ENCODE data around the gene LRP8. TPM values are rescaled to one million over a fixed set of nuclear protein-coding genes. Genes with fewer than 3 reads are reported as not detected.

The LRP8 gene
- total RNA-seq = 10 to 100 TPM in 1 of 3 donors, 1 to 10 TPM in 2; 1.6 to 14.7 (median 6.3) TPM

DNA sequence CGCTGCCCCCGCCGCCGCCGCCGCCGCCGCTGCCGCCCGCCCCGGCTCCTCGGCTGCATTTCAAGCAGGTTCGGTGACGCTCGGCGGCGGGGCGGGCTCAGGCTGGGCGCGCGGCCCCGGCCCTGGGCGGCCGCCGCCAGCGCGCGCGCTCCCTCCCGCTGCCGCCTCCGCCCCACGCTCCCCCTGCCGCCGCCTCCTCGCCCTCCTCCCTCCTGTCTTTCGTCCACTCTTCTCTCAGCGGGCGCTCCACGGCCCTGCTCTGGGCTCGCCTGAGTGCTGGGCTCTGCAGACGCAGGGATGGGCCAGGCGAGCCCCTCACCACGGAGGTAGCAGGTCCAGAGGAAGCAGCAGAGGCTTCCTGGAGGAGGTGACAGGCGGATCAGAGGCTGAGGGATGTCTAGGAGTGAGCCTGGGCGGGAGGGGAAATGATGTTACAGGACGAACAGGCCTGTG lies at the start of gene LRP8:
Gene LRP8, minus strand, starts transcription at position 62 of the 453 bp plus-strand sequence. CDS start 158 bp downstream, outside the sequence.
- peak within 1 kb of the TSS; percentile 65 to 92 (median 68) for H3K4me3 ChIP-seq
- H3K27me3 ChIP-seq = no peaks in the 10 kb centered on the region
- DNase-seq (ENCODE audit: low spot score in 2 of 2) = no peak
- peak within 1 kb of the TSS in 1 of 2 donors; percentile 3 for H3K27ac ChIP-seq
- peaks cover 0 to 10% of the 10 kb centered on the region in 2 donors for H3K4me1 ChIP-seq
- H3K36me3 ChIP-seq = no peaks in the 10 kb centered on the region
- intact Hi-C loops (cut with DNase I; ENCODE audit: low total_unique reads) = no loop called here
- no peak for TF ChIP-seq POLR2A (IDR thresholded peaks at IDR 0.05)
- TF ChIP-seq CTCF (IDR thresholded peaks at IDR 0.05) = no peak
- TF ChIP-seq POLR2AphosphoS5 (IDR thresholded peaks at IDR 0.05) = no peak
- H3K9me3 ChIP-seq = no peaks in the 10 kb centered on the region

DNA sequence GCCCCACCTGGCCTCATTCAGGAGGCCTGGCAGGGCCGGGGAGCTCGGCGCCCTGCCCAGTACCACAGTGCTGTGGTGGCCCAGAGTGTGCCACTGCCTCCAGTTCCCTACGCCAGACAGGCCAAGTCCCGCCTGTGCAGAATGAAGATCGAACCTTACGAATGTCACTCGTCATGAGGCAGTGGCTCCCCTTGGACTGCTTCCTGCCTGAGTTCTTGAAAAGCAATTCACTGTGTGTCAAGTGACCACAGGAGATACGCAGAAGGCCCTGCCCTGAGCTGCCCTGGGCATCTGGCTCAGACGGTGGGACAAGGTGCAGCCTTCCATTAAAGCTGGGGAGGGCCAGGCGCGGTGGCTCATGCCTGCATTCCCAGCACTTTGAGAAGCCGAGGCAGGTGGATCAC lies 49.6 kb upstream of the LRP8 start:
- peak in 1 of 2 donors; percentile 31 for DNase-seq (ENCODE audit: low spot score in 2 of 2)
- intact Hi-C loops (cut with DNase I; ENCODE audit: low total_unique reads) = no loop called here

DNA sequence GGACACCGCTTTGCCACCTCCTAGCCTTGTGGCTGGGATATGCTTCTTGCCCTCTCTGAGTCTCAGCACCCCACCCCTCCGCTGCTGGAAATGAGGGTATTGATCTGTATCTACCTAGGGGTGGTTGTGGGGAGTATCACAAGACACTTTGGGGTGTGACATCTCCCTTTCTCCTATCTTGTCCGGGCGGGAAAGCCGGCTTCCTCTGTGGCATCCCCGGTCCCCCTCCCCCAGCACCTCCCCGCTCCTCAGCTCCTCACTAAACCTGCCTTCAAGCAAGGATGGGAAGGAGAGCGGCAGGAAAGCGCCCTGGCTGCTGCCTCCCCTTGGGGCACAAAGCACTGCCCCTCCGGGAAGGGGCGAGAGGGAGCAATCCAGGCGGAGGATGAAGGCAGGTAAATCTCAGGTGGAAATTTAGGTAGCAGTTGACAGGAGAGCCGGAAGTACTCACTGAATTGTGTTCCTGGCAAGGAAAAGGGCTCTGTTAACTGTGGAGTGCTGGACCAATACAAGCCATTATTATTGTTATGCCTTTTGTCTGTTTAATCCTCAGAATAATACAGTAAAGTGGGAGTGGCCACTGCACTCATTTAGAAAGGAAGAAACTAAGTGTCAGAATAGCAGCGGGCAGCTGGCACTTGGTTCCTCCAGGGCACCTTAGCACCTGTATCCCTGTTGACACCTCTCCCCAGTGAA lies 49.0 kb upstream of the LRP8 start:
- Histone ChIP-seq H3K4me1 (no peaks in the 10 kb centered on the region), H3K4me3 (no peak overlapping the region), H3K27ac (no peak overlapping the region), H3K27me3 (no peaks in the 10 kb centered on the region), H3K36me3 (no peaks in the 10 kb centered on the region), H3K9me3 (no peaks in the 10 kb centered on the region)
- intact Hi-C loops (cut with DNase I; ENCODE audit: low total_unique reads) = no loop called here
- no peak for TF ChIP-seq POLR2AphosphoS5 (IDR thresholded peaks at IDR 0.05)
- no peak for TF ChIP-seq POLR2A (IDR thresholded peaks at IDR 0.05)
- no peak for TF ChIP-seq CTCF (IDR thresholded peaks at IDR 0.05)
- no peak for DNase-seq (ENCODE audit: low spot score in 2 of 2)

More for the DNA sequence above, 49.6 kb upstream of the LRP8 start:
- TF ChIP-seq CTCF (IDR thresholded peaks at IDR 0.05) (no peak), POLR2A (IDR thresholded peaks at IDR 0.05) (no peak), POLR2AphosphoS5 (IDR thresholded peaks at IDR 0.05) (no peak)
- Histone ChIP-seq H3K4me3 (no peak overlapping the region), H3K4me1 (no peaks in the 10 kb centered on the region), H3K36me3 (no peaks in the 10 kb centered on the region), H3K27me3 (no peaks in the 10 kb centered on the region), H3K9me3 (no peaks in the 10 kb centered on the region), H3K27ac (no peak overlapping the region)

DNA sequence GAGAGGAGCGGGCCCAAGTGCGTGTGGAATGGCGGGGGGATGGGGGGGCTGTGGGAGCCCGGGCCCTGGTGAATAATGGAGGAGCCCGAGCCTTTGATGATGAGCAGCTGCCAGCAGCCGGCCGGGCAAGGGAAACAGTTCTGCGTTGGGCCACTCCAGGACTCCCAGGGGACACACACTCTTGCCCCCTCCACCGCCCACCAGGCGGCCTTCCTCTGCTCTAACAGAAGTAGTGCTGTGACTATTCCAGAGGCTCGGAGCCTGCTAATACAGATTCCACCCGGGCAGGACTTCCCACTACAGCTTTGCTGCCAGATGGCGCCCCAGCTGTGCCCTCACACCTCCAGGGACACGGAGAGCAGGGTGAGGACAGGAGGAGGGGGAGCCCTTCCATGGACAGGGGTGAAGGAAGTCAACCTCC lies 48.2 kb upstream of the LRP8 start:
- Histone ChIP-seq H3K27ac (no peak overlapping the region), H3K9me3 (no peaks in the 10 kb centered on the region), H3K36me3 (no peaks in the 10 kb centered on the region), H3K27me3 (no peaks in the 10 kb centered on the region), H3K4me1 (no peaks in the 10 kb centered on the region), H3K4me3 (no peak overlapping the region)
- no peak for DNase-seq (ENCODE audit: low spot score in 2 of 2)
- intact Hi-C loops (cut with DNase I; ENCODE audit: low total_unique reads) = no loop called here
- TF ChIP-seq POLR2AphosphoS5 (IDR thresholded peaks at IDR 0.05) = no peak
- no peak for TF ChIP-seq CTCF (IDR thresholded peaks at IDR 0.05)
- TF ChIP-seq POLR2A (IDR thresholded peaks at IDR 0.05) = no peak

- H3K27me3 ChIP-seq = no peaks in the 10 kb centered on the region
- no peak overlapping the region for H3K27ac ChIP-seq
- no peaks in the 10 kb centered on the region for H3K9me3 ChIP-seq
- H3K36me3 ChIP-seq = no peaks in the 10 kb centered on the region
- peak in 1 of 2 donors; percentile 19 for DNase-seq (ENCODE audit: low spot score in 2 of 2)
- TF ChIP-seq CTCF (IDR thresholded peaks at IDR 0.05) (no peak), POLR2A (IDR thresholded peaks at IDR 0.05) (no peak), POLR2AphosphoS5 (IDR thresholded peaks at IDR 0.05) (no peak)
- intact Hi-C loops (cut with DNase I; ENCODE audit: low total_unique reads) = no loop called here
- H3K4me3 ChIP-seq = no peak overlapping the region
- no peaks in the 10 kb centered on the region for H3K4me1 ChIP-seq
Measured at GRCh38 chr1:53375440-53375839, 47.6 kb upstream of the LRP8 start.
